ENCODE results near the gene EPHA4.

Gene EPHA4

DNA sequence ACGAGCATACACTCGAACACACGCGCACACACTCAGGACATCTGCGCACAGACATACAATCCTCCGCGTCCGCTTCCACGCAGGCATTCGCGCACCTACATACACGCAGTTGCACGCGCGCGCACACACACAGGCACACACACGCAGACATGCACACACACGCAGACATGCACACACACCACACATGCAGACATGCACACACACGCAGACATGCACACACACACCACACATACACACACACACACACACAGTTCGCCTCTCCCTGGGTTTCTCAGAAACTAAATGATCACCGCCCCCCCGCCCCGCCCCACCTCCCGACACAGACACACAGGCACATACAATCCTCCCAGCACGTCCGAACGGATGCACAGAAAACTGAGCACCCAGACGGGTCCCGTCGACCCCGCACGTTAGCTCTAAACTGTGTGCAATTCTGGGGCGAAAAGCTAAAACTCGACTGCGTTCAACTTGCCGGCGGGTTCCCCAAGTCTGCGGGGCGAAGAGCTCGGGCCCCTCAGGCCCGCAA lies 1.0 kb downstream of the EPHA4 start:
- peak; percentile 72 for DNase-seq

DNA sequence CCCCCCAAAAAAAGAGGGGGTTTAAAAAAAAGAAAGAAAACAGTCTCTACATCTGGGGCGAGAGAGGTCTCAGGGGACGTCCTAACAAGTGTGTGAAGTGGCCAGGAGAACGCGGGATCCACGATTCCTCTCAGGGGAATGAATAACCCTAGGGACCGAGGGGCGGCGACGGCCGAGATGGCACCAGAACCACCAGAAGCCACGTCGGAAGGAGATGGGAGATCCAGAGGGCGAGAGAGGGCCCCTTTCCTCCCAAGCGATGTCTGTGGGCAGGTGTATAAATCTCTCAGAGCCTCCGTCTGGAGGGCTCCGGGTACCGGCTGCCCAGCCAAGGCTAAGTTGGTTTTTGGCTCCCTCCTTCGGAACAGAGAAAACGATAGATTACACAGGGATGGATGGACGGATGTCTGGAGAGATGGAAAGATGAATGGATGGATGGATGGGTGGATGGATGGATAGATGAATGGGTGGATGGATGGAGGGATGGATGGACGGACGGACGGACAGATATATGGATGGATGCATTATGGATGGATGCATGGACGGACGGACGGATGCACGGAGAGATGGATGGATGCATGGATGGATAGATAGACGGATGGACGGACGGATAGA lies 1.7 kb downstream of the EPHA4 start:
- DNase-seq: peak; percentile 82

DNA sequence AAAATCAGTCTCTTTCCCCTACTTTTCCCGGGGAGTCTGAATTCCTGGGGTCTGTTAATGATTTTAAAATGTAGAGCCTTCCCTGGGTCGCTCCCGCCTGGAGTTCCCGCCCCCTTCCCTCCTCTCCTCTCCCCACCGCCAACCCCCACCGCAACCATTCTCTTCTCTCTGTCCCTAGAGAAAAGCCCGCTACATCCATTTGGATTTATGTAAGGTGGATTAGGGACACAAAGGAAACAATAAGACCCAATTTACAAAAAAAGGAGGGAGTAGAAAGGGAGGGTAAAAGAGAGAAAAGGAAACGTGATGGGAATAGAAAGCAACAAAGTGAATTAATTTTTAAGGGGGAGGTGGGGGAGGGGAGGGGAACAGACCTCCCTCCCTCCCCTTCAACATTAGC lies 2.2 kb downstream of the EPHA4 start:
- DNase-seq: peak; percentile 72

DNA sequence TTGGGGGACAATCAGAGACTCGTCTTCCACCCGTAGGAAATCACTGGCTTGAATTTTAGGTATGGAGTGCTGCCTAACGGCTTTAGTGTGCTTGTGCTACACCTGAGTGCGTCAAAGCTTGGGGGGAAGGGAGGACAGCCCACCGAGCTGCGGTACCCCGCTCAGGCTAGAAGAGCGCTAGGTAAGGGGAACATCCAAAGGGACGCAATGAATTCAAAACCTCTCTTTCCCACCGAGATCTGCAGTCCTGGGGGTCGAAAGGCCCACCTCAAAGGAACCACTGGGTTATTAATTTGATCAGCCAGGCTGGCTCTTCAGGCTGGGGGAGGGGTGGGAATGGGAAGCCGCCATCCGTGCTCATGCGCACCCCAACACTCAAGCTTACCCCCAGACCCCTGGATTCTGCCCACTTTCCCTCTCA lies 2.7 kb downstream of the EPHA4 start:
- peak; percentile 42 for DNase-seq

DNA sequence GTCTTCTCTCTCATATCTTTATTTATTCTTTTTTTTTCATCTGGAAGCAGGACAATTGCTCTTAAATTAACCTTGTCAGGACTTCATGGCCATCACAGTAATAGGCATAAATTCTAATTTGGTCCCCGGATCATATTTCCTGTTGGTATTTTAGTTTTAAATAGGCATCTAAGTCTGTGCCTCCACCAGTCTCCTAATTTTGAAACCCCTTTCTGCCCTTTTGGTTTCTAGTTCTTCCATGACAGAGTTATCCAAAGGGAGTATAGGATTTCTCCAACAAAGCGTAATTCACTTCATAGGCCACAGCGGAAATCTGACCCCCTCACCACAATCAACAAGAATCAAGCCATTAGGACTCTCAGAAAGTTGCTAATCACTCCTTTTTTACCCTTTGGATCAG lies 3.8 kb downstream of the EPHA4 start:
- DNase-seq: no peak

DNA sequence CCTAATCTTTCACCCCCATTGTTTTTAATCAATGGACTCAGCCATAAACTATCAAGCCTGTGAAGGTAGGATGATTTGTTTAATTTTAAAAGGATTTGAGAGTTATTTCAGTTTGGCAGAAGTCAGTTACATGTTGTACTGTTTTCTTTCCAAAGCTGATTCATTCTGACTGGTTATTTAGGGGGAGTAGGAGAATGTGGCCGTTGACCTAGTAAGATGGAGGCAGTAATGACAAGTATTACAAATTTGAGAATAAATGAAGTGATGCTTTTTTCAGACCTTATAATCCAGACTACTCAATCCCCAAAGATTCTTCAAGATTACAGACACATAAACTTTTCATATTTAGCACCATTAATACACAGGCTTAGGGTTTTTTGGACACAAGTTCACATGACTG lies 4.3 kb downstream of the EPHA4 start:
- no peak for DNase-seq

DNA sequence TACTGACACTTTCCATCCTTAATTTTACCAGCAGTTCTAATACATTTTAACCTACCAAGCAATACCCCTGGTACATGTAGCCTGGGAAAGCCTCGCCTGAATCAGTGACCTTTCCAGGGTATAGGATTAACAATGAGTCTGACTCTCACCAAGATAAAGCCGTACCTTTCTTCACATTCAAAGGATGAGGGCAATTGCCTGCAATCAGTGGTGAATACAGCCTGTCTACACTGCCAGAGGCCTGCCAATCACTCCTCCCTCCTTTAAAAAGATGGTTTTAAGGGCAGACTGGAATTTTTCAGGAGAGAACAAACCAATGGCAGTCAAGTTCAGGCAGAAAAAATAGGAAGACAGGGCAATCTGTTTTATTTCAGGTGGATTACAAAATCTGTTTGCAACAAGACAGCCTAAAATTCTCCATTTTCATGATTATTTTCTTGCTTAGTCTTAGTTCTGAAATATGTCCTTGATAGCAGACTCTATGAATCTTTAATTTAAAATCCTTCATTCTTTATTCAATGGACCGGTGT lies 4.8 kb downstream of the EPHA4 start:
- DNase-seq: no peak

DNA sequence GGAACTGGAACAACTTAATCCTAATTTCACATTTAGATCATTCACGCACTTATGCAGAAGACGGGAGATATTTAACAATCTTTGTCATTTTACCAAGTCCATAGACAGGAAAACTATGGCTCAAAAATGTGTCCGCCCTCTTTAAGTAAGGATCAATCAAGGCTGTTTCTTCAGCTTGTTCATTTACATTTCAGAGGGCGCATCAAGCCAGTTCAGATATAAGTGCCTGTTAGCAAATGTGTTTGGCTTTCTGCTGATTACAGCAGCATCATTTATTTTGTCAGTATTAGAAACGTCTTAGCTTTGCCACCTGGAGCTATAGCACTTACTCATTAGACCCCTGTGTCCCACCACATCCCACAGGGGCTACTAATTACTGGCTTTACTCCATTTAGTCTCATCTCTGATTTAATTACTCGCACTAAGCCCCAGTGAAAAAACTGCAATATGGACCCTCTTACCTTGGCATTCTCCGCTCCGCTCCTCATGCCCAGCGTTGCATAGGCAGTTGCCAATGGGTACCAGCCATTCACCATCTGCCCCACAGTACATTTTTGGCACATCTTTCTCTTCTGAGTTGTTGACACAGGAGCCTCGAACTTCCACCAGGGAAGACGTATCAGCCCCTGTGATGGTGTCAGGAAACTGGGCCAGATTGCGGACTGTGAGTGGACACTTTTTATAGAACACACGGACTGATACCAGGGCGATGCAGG lies 8.7 kb downstream of the EPHA4 start:
- DNase-seq: no peak

DNA sequence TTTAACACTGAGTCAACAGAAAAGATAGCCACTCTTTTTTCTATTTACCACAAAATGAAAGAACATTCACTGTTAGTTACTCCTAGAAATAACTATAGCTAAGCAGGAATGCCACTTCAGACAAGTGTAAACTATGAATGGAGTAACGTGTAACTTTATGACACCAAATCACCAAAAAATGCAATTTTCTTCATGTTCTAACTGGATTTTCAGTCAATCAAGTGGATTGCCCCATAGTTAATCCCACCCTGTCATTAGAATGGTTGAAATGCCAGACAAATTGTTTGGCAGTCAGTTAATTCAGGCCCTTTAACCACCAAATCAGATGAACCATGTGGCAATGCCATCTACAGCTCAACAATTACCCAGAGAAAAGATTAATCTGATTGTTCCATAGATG lies 9.9 kb downstream of the EPHA4 start:
- no peak for DNase-seq

DNA sequence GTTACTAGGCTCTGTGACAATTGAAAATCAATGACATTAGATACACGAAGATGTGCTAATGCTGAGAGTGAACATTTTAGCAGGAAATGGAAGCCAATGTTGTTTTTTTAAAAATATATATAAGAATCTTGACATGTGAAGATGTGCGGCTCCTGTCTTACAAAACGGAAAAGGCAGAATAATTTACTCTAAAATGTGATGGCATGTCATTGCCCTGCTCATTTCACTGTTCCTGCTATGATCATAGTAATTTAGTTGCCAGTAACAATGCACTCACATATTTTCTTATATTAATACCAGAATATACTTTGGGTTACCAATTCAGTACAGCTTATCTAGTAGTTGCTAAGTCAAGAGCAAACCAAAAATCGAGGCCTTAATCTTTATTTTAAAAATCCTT lies 10.3 kb downstream of the EPHA4 start:
- DNase-seq: no peak

DNA sequence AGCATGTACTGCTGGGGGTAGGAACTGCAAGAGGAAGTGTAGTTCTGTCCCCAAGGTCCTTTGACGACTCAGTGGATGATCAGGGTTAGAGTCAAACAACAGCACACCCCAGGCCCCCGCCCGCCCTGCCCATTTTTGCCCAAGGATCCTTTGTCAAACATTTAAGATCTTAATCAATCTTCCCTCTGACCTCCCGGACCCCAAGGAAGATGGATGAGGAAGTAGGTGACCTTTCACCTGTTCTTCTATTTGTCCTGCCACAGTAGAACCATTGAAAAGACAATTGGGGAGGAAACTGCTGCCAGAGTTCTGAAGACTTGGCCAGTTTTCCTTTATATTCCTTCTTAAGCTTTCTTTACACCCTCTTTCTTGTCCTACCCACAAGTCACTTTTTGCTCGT lies 12.1 kb downstream of the EPHA4 start:
- DNase-seq: no peak

DNA sequence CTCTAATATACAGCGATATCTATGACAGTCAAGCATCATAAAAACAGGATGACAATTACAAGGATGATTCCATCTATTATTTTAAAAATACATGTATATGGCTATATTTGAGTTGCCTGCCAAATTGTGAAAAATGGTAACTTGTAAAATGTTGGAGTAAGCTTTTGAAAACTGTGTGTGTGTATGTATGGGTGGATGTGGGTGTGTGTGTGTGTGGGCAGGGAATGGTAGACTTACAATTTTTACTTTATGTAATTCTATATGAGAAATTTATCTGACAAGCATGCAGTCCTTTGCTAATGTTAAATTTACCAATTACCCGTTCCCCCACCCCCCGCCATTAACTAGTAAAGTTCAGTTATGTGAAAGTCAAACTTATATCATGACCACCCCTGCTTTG lies 14.0 kb downstream of the EPHA4 start:
- no peak for DNase-seq

DNA sequence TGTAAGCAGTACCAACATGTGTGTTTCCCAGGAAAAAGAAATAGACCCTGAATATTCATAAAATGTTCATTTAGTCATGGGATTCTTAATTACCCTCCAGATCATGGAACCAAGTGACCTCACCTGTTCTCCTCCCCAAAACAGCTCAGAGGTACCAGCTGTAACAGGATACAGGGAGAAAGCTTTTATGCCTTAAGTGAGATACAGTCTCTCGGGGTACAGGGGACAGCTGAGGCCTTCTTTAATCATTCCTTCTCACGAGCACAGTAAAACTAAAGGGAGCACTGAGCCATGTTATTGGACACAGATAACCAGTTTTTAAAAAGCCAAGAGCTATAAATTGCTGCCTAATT lies 16.6 kb downstream of the EPHA4 start:
- DNase-seq: peak; percentile 69

DNA sequence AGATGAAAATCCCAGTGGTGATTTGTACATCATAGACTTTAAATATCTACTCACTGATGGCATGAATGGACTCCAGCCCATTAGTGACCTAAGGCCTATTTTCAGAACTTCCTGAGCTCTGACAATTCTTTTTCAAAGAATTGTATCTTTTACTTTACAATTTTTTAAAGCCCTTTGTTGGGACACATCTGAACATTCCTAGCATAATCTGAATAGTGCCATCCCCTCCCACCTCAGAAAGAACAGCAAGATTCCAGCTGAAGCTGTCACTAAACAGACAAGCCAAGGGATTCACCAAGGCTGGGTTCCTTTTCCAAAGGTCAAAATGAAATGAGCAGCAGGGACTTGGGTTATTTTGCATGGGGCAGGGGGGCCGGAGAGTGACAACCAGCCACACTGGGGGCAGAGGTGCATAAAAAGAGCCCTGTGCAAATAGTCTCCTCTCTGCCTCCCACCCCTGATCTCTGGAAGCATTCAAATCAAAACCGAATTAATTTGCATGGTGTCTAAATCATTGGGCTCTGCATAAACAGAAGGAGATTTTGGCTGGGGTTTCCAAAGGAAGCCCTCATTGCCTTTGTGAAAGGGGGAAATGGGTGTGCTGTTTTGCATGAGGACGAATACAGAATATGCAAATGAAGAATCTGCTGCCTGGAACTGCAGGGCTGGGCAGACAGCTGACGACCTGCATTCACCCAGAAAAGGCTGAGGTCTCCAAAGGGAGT lies 17.2 kb downstream of the EPHA4 start:
- peak; percentile 31 for DNase-seq

DNA sequence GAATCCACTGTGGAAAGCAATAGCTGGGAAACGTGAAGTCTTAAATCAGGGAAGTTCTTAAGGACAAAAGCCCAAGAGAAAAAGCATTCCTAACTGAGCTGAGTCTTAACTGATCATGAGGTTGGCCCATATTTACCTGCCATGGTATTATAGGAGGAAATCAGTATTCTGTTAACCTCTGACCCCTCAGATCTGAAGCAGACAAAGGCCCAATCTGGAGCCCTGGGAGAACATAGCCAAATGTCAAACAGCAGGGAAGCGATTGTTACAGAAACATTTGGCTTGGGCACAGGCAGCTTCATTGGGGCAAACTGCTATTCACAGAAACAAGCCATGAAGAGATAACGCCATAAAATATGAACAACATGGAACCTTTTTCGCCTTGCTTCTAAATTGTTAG lies 18.8 kb downstream of the EPHA4 start:
- peak; percentile 60 for DNase-seq

DNA sequence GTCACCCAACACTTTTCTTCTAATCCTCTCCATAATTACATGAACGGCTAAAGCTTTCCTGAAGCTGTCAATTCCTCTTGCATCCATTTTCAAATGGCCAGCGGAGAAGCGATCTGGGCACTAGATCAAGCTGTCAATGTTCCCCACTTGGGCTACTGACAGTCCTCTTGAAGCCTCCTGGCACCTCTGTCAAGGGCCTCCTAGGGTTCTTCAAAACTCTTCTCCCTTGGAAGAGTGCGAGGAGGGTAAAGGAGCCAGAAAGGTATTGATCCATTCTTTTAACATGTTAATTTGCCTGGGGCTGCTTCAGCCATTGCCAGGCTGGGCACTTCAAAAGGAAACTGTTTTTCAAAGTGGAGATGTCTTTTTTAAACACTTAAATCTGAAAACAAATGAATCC lies 19.8 kb downstream of the EPHA4 start:
- peak; percentile 60 for DNase-seq

DNA sequence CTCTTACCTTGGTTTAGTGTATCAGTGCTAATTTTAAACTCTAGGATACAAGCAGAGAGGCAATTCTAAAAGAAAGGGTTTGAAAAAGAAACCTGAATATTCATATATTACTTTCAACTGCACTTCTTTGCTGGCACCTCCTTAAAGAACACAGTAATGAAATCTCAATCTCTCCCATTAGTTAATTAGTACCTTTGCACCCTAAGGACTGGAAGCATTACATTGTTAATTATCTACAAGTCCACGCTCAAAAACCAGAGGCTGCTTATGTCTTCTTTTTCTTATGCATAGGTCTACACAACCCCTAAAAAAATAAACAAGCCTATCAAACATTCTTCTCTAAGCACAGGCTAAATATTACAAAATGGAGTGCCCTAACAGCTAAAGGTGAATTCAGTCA lies 20.2 kb downstream of the EPHA4 start:
- DNase-seq: no peak

DNA sequence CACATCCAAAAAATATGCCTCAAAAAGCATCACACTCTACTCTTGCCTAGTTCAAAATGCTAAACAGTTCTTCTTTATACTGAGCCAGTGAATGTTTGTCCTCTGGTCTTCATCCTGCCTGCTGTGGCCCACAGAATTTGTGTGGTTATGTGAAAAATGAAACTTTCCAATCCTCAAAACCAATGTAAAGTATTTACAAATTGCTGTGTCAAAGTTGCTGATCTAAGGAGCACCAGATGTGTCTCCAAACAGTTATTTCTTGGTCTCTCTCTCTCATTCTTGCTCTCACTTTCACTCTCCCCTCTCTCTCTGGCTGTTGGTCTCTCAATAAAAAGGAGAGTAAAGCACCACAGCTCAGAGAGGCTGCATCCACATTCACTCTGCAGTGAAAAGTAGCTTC lies 23.0 kb downstream of the EPHA4 start:
- no peak for DNase-seq

DNA sequence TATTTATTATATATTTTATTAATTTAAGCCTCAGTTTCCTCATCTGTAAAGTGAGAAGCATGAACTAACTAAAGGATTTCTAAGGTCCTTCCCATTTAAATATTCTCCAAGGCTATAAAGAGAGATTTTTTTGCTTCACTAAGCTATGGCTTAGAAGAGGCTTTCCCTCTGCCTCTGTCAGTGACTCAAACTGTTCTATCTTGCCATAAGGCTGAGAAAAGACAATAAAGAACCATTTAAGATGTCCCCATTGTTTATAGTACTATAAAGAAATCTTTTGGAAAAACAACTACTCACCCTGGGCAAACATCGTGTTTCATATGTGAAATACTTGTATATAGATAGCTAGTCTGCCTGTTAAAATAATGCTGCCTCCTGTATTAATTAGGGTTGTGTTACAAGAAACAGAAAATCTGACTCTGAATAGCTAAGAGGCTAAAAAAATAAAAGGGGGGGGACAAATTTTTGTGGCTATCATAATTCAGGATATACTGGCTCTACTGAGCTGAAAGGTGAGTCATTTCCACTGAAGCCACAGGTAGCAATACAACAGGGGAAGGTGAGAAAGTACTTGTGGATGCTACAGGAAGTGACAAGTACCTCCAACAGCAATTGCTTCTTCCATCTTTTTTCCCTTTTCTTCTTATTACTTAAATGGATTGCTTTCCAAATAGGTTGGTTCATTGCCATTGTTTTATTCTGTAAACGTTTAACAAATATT lies 25.4 kb downstream of the EPHA4 start:
- no peak for DNase-seq

DNA sequence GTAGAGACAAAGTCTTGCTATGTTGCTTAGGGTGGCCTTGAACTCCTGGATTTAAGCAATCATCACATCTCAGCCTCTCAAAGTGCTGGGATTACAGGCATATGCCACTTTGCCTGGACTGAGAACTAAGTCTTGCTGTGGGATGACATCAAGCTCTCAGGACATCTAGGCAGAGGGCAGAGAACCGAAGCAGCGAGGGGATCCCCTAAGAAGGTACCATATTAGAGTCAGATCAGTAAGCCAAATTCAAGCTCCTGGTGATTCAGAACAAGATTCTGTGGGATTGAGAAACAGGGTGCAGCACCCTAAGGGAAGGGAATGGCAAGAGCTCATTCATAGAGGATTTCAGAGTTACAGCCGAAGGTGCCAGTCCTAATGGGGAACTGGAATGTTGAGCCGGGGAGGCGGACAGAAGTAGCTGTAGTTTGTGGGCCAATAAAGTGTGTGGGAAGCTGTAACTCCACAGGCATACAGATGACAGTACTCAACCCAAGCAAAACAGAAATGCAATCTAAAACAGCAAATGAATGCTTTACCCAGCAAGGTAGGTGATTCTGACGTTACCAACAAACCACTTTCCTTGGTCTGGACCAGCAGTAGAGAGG lies 30.9 kb downstream of the EPHA4 start:
- DNase-seq: no peak

DNA sequence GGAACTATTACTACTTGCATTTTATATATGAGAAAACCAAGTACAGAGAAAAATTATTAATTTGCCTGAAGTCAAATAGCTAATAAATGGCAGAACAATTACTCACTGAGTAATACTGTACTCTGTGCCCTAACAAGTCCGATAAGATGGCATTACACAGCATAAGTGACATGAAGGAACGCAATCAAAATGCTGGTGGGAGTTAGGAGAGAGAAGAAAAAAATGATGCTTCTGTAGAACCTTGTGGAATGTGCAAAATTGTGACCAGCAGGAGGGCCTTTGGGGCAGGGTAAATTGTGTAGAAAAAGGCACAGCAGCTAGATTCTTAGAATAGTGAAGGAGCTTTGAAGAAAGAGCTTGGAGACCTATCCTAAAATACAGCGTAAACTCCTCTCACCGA lies 32.9 kb downstream of the EPHA4 start:
- no peak for DNase-seq

DNA sequence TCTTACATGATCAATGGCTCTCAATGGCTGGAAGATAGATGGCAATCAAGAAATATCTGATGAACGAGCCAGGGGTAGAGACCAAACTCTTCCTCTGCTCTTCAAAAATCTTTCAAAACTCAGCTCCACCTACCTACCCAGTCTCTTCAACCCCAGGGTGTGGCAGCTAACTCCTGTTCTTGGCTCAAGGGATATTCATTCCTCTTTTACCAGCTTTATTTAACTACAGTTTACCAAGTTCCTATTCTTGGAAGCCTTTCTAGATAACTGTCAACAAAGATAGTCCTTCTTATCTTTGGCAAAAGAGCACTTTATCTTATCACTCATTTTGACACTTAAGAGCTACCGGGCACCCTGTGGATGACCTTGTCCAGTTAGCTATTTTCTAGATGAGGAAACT lies 36.3 kb downstream of the EPHA4 start:
- no peak for DNase-seq

DNA sequence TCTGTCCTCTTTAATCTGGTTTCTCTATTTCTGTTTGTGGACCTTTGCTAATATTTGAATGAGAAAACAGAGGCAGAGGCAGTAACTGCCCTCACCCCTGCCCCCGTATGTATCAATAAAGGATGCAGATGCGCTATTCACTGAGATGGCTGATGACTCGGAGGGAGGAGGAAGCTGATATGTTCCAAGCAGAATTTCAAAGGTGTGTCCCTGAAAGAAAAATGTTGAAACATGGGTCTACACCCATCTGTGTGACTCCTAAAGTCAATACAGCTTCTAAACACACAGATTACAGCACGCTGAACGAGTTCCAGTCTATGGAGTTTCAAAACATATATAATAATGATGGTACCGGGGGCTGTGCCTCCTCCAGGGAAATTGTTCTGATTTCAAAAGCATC lies 38.8 kb downstream of the EPHA4 start:
- no peak for DNase-seq

Data from eye (tissue), 1 donor.